Activated CD4-positive, alpha-beta T cell treated with anti-CD3 and anti-CD28 coated beads, Interleukin-2, amount 50 U/mL, for 48 hours (primary cell): ENCODE data around the gene ATIC.

Experiments
- DNase-seq, 2 experiments: peaks; one replicate each; pipeline ENCODE4 v3.0.0-alpha.2; 2020

ATIC gene

GRCh38 chr2:215377283-215377682, 65.4 kb downstream of the ATIC start:
- no peak for DNase-seq

GRCh38 chr2:215378045-215378444, 66.2 kb downstream of the ATIC start:
- DNase-seq, result no peak

- DNase-seq, result no peak
Measured at GRCh38 chr2:215379039-215379438, 67.2 kb downstream of the ATIC start.

- no peak for DNase-seq
Measured at GRCh38 chr2:215379948-215380347, 68.1 kb downstream of the ATIC start.

- no peak for DNase-seq
Measured at GRCh38 chr2:215380699-215381098, 68.8 kb downstream of the ATIC start.

GRCh38 chr2:215382011-215382410, 70.2 kb downstream of the ATIC start:
- no peak for DNase-seq

GRCh38 chr2:215382480-215382879, 70.6 kb downstream of the ATIC start:
- DNase-seq, result no peak

GRCh38 chr2:215383652-215384279, 71.9 kb downstream of the ATIC start:
- no peak for DNase-seq

GRCh38 chr2:215384710-215385109, 72.9 kb downstream of the ATIC start:
- DNase-seq, result no peak

- no peak for DNase-seq
Measured at GRCh38 chr2:215386566-215386965, 74.7 kb downstream of the ATIC start.

- no peak for DNase-seq
Measured at GRCh38 chr2:215388002-215388728, 76.3 kb downstream of the ATIC start.

- DNase-seq, result no peak
Measured at GRCh38 chr2:215390550-215390913, 78.7 kb downstream of the ATIC start.

GRCh38 chr2:215391531-215391930, 79.7 kb downstream of the ATIC start:
- no peak for DNase-seq

- DNase-seq, result no peak
Measured at GRCh38 chr2:215392164-215392563, 80.3 kb downstream of the ATIC start.

GRCh38 chr2:215392687-215393270, 80.9 kb downstream of the ATIC start:
- DNase-seq, result no peak

- DNase-seq, result no peak
Measured at GRCh38 chr2:215394102-215394805, 82.4 kb downstream of the ATIC start.

GRCh38 chr2:215395687-215396460, 84.0 kb downstream of the ATIC start:
- no peak for DNase-seq

- no peak for DNase-seq
Measured at GRCh38 chr2:215396595-215397313, 84.9 kb downstream of the ATIC start.

- DNase-seq, result no peak
Measured at GRCh38 chr2:215397632-215398341, 85.9 kb downstream of the ATIC start.

GRCh38 chr2:215399067-215399716, 87.3 kb downstream of the ATIC start:
- no peak for DNase-seq
